Neutrophil (primary cell): ENCODE data around the gene CGN.

Source experiments
- H3K27ac ChIP-seq: fragments of 200-600 bp; sonication (generic); 2 replicates; pipeline ENCODE4 v1.5.1; 2016; ENCODE audit warnings: mild to moderate bottlenecking, moderate library complexity
- H3K27me3 ChIP-seq: fragments of 200-600 bp; sonication (generic); 2 replicates; pipeline ENCODE4 v1.6.0; 2016; ENCODE audit warnings: mild to moderate bottlenecking
- H3K36me3 ChIP-seq: fragments of 200-600 bp; sonication (generic); 2 replicates; pipeline ENCODE4 v1.5.1; 2017
- H3K4me1 ChIP-seq, 2 experiments: fragments of 200-600 bp in 1 of 2; sonication (generic) in 1 of 2; 1 replicate in 1 of 2; 2 replicates in 1 of 2; pipeline versions ENCODE4 v1.5.1 to v1.6.1; 2013 to 2016; ENCODE audit warnings: low read depth in 1 of 2, low read length in 1 of 2, mild to moderate bottlenecking in 1 of 2, moderate library complexity in 1 of 2; ENCODE audit not compliant: control insufficient read depth in 1 of 2, insufficient read depth in 1 of 2
- H3K4me3 ChIP-seq, 2 experiments: fragments of 200-600 bp in 1 of 2; sonication (generic) in 1 of 2; 1 replicate in 1 of 2; 2 replicates in 1 of 2; pipeline ENCODE4 v1.5.1; 2013 to 2016; ENCODE audit warnings: low read depth in 1 of 2, low read length in 1 of 2, mild to moderate bottlenecking in 1 of 2, moderate library complexity in 1 of 2
- H3K9me3 ChIP-seq: fragments of 200-600 bp; sonication (generic); 2 replicates; pipeline ENCODE4 v1.5.1; 2016
- TF ChIP-seq, protein P1 (sequence below): fragments of 200-600 bp; sonication (generic); IDR thresholded peaks from 2 replicates; pipeline ENCODE4 v1.5.1; 2016; ENCODE audit warnings: antibody characterized with exemption

CGN gene

DNA sequence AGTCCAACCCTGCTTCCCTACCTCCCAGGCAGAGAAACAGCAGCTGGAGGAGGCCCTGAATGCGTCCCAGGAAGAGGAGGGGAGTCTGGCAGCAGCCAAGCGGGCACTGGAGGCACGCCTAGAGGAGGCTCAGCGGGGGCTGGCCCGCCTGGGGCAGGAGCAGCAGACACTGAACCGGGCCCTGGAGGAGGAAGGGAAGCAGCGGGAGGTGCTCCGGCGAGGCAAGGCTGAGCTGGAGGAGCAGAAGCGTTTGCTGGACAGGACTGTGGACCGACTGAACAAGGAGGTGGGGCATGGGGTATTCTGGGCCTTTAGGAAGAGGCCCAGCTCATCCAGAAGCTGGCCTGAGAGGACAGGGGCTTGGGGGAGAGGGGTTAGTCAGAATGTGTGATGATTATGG lies 19.3 kb downstream of the CGN start:
- TF ChIP-seq, protein P1, sequence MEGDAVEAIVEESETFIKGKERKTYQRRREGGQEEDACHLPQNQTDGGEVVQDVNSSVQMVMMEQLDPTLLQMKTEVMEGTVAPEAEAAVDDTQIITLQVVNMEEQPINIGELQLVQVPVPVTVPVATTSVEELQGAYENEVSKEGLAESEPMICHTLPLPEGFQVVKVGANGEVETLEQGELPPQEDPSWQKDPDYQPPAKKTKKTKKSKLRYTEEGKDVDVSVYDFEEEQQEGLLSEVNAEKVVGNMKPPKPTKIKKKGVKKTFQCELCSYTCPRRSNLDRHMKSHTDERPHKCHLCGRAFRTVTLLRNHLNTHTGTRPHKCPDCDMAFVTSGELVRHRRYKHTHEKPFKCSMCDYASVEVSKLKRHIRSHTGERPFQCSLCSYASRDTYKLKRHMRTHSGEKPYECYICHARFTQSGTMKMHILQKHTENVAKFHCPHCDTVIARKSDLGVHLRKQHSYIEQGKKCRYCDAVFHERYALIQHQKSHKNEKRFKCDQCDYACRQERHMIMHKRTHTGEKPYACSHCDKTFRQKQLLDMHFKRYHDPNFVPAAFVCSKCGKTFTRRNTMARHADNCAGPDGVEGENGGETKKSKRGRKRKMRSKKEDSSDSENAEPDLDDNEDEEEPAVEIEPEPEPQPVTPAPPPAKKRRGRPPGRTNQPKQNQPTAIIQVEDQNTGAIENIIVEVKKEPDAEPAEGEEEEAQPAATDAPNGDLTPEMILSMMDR: no peak
- H3K36me3 ChIP-seq: no peaks in the 10 kb centered on the region

DNA sequence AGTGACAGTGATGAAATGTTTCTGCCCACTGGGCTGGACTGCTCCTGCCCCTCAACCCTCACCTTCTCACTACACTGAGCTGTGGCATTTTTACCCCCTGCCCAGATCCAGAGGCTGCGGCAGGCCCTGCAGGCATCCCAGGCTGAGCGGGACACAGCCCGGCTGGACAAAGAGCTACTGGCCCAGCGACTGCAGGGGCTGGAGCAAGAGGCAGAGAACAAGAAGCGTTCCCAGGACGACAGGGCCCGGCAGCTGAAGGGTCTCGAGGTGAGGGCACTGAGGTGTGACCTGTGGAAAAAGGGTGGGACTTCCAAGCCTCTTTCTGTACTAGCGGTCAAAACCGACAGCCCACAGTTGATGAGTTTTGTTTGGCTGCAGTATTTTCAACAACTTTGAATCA lies 22.7 kb downstream of the CGN start:
- no peak overlapping the region for H3K4me3 ChIP-seq
- H3K4me1 ChIP-seq: no peaks in the 10 kb centered on the region
- no peaks in the 10 kb centered on the region for H3K36me3 ChIP-seq
- H3K27ac ChIP-seq: no peak overlapping the region
- no peaks in the 10 kb centered on the region for H3K9me3 ChIP-seq
- TF ChIP-seq, protein P1: no peak
- peaks cover 17% of the 10 kb centered on the region for H3K27me3 ChIP-seq

More for the DNA sequence above, 19.3 kb downstream of the CGN start:
- Histone ChIP-seq H3K27ac (no peak overlapping the region), H3K4me3 (no peak overlapping the region), H3K4me1 (no peaks in the 10 kb centered on the region), H3K9me3 (no peaks in the 10 kb centered on the region), H3K27me3 (peaks cover 6% of the 10 kb centered on the region)

DNA sequence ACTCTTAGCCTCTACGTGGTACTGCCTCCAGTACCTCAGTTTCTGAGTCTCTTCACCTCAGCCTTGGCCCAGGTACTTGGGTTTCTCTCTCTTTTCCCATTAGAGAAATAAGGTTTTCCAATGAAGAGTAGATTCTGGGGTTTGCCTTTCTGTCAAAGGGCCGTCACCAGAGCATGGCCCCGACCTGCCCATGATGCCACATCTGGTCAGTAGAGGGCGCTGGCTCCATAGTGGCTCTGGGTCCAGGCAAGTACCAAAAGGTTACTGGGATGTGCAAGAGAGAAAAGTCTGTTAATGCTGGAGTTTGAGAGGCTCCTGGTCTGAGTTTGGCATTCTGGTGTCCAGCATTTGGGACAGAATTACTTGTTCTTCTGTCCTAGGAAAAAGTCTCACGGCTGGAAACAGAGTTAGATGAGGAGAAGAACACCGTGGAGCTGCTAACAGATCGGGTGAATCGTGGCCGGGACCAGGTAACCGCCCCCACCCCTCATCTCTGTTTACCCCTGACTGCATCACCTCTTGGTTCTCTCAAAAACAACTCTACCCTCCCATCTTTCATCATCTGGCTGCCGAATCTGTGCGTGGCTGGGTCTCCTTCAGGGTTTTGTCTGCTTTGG lies 23.6 kb downstream of the CGN start:
- TF ChIP-seq, protein P1: peak; percentile 86

DNA sequence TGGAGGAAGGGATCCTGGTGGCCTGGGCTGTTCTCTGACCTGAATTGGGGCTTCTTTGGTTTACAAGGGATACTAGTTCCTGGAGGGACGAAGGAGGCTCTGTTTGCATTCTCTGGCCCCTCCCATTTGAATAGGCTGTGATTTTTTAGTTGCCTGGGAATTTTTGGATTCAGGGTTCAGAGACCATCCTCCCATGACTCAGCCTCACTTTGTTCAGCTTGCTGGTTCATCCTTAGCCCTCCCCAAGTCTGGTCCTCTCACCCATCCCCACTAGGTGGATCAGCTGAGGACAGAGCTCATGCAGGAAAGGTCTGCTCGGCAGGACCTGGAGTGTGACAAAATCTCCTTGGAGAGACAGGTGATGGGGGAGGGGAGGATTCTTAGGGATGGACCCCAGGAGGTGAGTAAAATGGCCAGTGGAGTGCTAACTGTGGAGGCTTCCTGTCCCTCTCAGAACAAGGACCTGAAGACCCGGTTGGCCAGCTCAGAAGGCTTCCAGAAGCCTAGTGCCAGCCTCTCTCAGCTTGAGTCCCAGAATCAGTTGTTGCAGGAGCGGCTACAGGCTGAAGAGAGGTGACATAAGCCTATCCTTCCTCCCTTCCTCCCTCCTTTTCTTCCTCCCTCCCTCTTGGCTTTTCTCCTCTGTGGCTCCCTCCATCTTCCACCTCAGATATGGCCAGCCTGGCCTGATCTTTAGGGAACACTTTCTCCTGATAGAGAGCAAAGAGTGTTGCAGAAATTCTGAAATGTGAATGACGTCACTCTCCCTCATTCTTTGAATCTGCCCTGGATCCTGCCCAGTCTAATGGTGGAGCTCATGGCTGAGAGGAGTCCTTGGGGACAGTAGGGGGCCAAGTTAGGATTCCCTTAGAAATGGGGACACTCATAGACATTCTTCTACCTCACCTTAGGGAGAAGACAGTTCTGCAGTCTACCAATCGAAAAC lies 24.4 kb downstream of the CGN start:
- Histone ChIP-seq H3K9me3 (no peaks in the 10 kb centered on the region), H3K27me3 (peaks cover 11% of the 10 kb centered on the region), H3K36me3 (no peaks in the 10 kb centered on the region), H3K4me1 (peaks cover 12% of the 10 kb centered on the region in 2 experiments), H3K27ac (no peak overlapping the region), H3K4me3 (no peak overlapping the region)
- TF ChIP-seq, protein P1: no peak

More for the DNA sequence above, 23.6 kb downstream of the CGN start:
- no peaks in the 10 kb centered on the region for H3K36me3 ChIP-seq
- no peak overlapping the region for H3K4me3 ChIP-seq
- H3K9me3 ChIP-seq: no peaks in the 10 kb centered on the region
- H3K27ac ChIP-seq: no peak overlapping the region
- peaks cover 11% of the 10 kb centered on the region for H3K27me3 ChIP-seq
- H3K4me1 ChIP-seq: peaks cover 6 to 7% of the 10 kb centered on the region in 2 experiments

DNA sequence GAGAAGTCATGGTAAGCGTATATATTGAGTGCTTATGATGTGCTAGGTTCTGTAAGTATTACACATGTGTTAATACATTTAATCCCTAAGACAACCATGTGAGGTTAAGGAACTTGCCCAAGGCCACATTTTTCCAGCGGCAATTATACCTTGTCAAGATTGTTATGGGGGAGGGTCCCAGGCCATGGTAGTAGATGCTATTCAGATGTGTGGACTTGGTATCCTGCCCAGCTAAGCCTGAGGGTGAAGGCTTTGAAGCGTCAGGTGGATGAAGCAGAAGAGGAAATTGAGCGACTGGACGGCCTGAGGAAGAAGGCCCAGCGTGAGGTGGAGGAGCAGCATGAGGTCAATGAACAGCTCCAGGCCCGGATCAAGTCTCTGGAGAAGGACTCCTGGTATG lies 25.3 kb downstream of the CGN start:
- Histone ChIP-seq H3K27me3 (peaks cover 19% of the 10 kb centered on the region), H3K9me3 (no peaks in the 10 kb centered on the region), H3K4me3 (no peak overlapping the region), H3K27ac (no peak overlapping the region), H3K4me1 (peaks cover 21% of the 10 kb centered on the region in 2 experiments), H3K36me3 (no peaks in the 10 kb centered on the region)
- TF ChIP-seq, protein P1: no peak
